ENCODE data around the gene TTC23.
"Not testable (repeated sequence)": the region's sequence is repeated elsewhere in the genome, so short reads cannot be mapped to it uniquely, and the experiment has no call there.

Gene TTC23

GRCh38 chr15:99120050-99120777 lies 129.2 kb downstream of the TTC23 start:
- no peak for DNase-seq (ENCODE audit: low read depth)

- DNase-seq (ENCODE audit: low read depth): no peak
Measured at GRCh38 chr15:99118801-99119546, 130.4 kb downstream of the TTC23 start.

- DNase-seq (ENCODE audit: low read depth): no peak
Measured at GRCh38 chr15:99118258-99118632, 131.1 kb downstream of the TTC23 start.

GRCh38 chr15:99117563-99118257 lies 131.7 kb downstream of the TTC23 start:
- no peak for DNase-seq (ENCODE audit: low read depth)

- DNase-seq (ENCODE audit: low read depth): no peak
Measured at GRCh38 chr15:99117111-99117510, 132.3 kb downstream of the TTC23 start.

GRCh38 chr15:99115300-99116215 lies 133.8 kb downstream of the TTC23 start:
- no peak for DNase-seq (ENCODE audit: low read depth)

GRCh38 chr15:99114511-99115299 lies 134.7 kb downstream of the TTC23 start:
- no peak for DNase-seq (ENCODE audit: low read depth)

- DNase-seq (ENCODE audit: low read depth): no peak
Measured at GRCh38 chr15:99113547-99114271, 135.7 kb downstream of the TTC23 start.

GRCh38 chr15:99111641-99112040 lies 137.7 kb downstream of the TTC23 start:
- not testable (repeated sequence) for DNase-seq (ENCODE audit: low read depth)

- DNase-seq (ENCODE audit: low read depth): no peak
Measured at GRCh38 chr15:99110581-99111320, 138.6 kb downstream of the TTC23 start.

GRCh38 chr15:99110093-99110492 lies 139.3 kb downstream of the TTC23 start:
- DNase-seq (ENCODE audit: low read depth): no peak

GRCh38 chr15:99109555-99110021 lies 139.8 kb downstream of the TTC23 start:
- DNase-seq (ENCODE audit: low read depth): no peak

GRCh38 chr15:99108993-99109392 lies 140.4 kb downstream of the TTC23 start:
- DNase-seq (ENCODE audit: low read depth): no peak

GRCh38 chr15:99106417-99107220 lies 142.8 kb downstream of the TTC23 start:
- no peak for DNase-seq (ENCODE audit: low read depth)

GRCh38 chr15:99105514-99106341 lies 143.7 kb downstream of the TTC23 start:
- DNase-seq (ENCODE audit: low read depth): peak; percentile 1

GRCh38 chr15:99104788-99105513 lies 144.4 kb downstream of the TTC23 start, which contains the start of gene SYNM:
SYNM (plus strand) TSS chr15:99105080; CDS start chr15:99105200, 120 bp downstream.
- DNase-seq (ENCODE audit: low read depth): peak; percentile 6

GRCh38 chr15:99103279-99103678 lies 146.1 kb downstream of the TTC23 start:
- DNase-seq (ENCODE audit: low read depth): no peak

All from stimulated activated CD8-positive, alpha-beta memory T cell treated with anti-CD3 and anti-CD28 coated beads, Interleukin-4, amount 100 ng/mL, for 24 hours (primary cell).